HG03571 (cell line): ENCODE results near the gene PADI1.

Experiments
- ATAC-seq: cut with Tn5 transposase; IDR thresholded peaks from one replicate; pipeline ENCODE4 v1.9.1; 2021; ENCODE audit not compliant: unreplicated experiment

PADI1 gene

DNA sequence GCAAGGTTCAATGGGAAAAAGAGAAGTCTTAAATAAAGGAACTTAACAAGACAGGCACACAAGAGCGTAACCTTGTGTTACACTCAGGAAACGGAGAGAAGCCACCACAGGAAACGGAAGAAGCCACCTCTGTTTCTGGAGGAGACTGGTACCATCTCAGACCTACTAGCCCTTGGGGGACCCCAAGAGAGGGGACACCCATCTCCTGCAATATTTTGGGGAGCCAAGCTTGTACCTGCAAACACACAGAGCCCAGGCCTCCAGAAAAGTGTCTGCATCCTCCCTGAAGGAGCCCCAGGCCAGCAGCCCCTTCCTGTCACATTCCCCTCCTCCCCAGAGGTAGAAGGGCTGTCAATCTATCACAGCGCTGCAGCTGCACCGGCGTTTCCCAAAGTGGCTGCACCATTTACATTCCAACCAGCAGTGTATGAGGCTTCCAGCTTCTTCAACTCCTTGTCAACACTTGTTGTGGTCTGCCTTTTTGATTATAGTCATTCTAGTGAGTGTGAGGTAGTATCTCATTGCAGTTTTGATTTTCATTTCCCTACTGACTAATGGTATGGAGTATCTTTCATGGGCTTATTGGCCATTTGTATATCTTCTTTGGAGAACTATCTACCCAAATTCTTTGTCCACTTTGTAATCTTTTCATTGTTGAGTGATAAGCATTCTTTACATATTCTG, 23.0 kb upstream of the PADI1 start:
- no peak for ATAC-seq

GRCh38 chr1:17183388-17184160, 21.4 kb upstream of the PADI1 start:
- ATAC-seq = no peak

DNA sequence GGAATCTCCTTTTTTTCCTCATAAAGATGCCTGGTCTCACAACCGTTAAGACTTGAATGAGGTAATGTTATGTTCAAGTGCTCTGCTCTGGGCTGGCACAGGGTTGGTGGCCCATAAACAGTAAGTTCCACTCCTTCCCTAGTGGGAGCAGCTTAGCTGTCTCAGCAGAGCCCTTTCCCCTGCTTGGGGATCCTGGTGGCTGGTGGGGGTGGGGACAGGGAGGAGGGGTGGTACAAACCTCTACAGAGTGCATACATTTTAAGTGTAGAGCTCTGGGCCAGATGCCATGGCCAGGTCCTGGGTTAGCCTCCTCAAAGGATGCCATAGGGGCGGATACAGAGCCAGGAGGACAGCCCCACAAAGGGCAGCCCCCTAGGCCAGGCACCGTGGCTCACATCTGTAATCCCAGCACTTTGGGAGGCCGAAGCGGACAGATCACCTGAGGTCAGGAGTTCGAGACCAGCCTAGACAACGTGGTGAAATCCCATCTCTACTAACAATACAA, 20.7 kb upstream of the PADI1 start:
- ATAC-seq = no peak

- ATAC-seq = no peak
Measured at GRCh38 chr1:17184822-17185484, 20.0 kb upstream of the PADI1 start.

DNA sequence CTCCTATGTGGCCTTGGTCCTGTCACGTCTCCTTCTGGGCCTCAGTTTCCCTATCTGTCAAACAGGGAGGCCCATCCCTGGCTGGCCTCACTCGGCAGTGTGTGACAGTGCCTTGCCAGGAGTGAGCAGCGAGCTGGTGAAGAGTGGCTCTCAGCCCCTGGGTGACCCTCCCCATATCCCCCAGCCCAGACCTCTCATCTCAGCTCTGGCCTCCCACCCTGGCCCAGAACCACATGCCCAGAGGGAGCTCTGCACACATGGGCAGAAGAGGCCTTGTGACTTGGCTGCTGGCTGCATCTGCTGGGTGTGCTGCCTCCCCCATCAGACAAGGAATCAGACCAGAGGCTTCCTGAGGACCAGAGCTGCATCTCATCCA, 19.5 kb upstream of the PADI1 start:
- no peak for ATAC-seq

DNA sequence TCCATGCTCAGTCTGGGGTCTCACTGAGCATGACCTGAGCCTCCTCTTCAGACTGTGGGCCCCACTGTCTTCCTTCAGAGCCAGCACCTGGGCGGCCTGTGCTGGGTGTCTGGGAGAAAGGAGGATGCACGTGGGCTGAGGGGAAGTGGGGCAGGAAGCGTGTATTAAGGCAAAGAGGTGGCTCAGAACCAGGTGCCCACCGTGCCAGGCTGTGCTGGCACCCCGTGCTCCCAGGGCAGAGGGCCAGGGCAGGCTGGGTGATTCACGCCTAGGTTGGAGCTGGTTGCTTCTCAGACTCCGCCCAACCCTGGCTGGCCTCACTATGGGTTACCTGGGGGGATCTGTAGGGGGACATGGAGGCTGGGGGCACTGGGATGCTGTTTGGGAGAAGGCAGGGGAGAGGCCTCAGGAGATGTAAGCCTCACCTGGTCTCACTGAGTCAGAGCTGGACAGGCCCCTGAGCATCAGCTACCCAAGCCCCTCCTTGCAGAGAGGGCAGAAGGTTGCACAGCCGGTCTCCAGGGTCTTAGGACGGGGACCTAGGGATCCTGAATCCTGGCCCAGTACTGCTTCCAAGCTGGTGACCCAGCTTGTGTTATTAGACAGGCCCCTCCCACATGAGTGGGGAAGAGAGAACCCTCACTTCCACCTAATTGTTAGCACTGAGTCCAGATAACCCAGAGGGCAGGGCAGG, 18.6 kb upstream of the PADI1 start:
- no peak for ATAC-seq

DNA sequence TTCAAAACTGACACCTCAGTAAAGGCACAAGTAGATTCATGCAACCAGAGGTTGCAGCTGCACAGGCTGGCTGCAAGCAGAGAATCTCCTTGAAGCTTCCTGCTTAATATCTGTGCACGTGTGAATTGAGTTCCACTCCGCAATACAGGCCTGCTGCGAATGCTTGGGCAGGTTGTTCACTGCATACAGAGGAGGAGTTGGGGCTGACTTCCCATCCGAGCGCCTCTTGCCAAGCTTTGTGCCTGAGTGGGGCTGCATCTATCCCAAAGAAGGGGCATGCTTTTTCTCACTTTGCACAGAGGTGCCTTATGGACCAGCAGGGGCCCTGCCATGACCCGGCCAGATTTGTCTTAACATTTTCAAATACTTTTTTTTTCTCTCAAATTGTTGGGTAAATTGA, 17.9 kb upstream of the PADI1 start:
- ATAC-seq = no peak

- no peak for ATAC-seq
Measured at GRCh38 chr1:17188217-17188616, 16.7 kb upstream of the PADI1 start.

DNA sequence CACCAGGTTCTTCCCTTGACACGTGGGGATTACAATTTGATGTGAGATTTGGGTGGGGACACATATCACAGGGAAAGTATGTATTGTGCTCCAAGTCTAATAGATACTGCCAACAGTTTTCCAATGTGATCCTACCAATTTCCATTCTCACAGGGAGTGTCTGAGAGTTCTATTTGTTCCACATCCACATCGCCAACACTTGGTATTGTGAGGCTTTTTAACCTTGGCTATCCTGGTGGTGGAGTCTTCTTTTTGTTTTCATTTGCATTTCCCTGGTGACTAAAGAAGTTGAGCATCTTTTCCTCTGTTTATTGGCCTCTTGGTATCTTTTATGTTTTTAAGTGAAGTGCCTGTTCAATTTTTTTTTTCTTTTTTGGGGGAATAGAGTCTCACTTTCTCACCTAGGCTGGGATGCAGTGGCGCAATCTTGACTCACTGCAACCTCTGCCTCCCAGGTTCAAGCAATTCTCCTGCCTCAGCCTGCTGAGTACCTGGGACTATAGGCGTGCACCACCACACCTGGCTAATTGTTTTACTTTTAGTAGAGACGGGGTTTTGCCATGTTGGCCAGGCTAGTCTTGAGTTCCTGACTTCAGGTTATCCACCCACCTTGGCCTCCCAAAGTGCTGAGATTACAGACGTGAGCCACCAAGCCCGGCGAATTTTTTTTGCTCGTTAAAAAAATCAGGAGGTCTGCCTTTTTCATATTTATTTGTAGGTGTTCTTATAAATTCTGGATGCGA, 15.9 kb upstream of the PADI1 start:
- no peak for ATAC-seq

- ATAC-seq = no peak
Measured at GRCh38 chr1:17189632-17189990, 15.3 kb upstream of the PADI1 start.

DNA sequence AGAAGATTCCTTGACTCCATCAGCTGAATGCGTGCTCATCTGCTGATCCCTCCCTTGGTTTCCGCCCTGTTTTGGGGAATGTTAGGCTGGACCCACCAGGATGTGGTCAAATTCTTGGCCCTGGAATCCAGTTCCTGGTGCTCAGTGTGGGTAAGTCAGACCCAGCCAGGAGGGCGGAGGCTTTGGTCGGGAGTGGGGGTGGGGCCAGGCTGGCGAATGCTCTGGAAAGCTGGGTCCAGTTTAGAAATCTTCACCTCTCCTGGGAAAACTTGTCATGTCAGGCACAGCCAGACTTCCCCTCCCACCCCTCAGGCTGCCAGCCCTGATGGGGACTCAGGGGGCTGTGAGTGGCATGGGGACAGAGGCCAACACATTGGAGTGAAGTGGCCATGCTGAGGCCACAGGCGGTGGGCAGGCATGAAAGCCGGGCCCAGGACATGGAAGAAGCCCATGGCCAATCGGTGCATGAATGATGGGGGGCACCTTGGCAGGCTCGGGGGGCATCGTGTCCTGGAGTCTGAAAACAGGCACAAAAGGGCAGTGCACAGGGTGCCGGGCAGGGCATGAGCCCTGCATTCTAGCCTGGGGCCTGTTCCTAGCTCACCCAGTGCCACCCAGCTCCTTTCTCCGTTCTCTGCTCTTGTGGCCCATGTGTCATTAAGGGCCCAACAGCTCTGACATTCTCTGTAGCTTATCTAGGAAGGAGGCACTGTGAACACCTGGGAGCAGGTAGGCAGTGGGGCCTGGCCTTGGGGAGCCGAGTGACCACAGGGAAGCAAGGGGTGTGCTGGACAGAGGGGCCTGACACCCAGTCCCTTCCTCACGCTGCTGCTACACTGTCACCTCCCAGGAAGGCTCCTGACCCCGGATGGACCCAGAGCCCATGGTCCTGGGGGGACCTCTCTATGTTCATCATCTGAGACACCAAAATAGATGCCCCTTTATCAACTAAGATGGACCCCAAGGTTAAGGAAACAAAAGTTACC, 14.6 kb upstream of the PADI1 start:
- ATAC-seq = no peak

DNA sequence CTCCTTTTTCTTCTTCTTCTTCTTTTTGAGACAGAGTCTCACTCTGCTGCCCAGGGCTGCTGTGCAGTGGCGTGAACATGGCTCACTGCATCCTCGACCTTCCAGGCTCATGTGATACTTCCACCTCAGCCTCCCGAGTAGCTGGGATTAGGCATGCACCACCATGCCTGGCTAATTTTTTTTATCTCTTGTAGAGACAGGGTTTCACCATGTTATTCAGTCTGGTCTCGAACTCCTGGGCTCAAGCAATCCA, 13.0 kb upstream of the PADI1 start:
- ATAC-seq = no peak

GRCh38 chr1:17192394-17193221, 12.3 kb upstream of the PADI1 start:
- ATAC-seq = no peak

- ATAC-seq = no peak
Measured at GRCh38 chr1:17193222-17194132, 11.5 kb upstream of the PADI1 start.

DNA sequence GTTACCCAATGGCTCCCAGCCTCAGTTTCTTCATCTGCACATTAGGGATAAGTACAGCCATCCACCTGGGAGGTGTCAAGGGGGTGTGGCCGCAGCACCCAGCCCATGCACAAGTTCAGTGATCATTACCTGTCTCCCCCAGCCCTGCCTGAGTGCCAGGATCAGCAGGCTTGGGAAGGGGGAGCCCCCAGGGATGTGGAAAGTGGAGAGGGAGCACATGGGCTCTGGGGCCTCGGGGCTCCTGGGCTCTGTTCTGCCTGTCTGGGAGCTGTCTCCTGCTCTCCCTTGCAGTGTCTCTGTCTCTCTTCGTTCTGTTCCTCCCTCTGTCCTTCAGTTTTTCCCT, 10.8 kb upstream of the PADI1 start:
- ATAC-seq = no peak

DNA sequence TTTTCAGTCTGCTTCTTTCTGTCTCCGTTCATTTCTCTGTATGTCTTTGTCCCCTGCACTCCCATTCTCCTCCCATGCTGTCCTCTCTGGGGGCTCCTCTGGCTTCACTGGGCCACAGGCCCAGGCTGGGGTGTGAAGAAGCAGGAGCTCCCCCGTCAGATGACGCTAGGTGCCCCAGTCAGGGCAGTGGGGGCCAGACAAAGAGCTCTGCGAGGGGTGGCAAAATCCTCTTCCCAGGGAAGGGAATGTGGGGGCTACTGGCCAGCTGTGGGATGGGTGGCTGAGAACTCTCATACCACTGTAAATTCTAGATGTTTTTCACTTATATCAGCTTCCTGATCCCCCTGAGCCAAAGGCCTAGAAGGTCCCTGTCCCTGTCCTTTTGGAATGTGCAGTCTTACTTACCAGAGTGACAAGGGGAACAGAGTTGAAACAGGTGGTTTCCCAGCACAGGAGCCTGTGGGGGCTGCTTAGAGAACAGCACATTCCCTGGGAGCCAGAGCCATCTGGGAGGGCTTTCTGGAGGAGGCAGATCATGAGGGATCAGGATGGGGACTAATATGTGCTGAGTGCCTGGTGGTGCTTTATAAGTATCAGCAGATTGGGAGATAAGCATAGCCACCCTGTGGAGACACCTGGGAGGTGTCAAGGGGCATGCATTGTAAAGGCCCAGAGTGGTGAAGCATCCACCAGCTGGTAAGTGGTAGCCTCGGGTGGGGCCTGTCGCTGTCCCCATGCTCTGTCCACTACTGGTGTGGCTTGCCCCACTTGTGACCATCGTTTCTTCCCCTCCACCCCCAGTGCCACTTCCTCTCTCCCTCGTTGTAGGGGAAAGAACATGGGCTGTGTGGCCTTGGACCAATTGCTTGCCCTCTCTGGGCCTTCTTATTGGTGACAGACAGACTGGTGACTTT, 10.1 kb upstream of the PADI1 start:
- no peak for ATAC-seq

- ATAC-seq = no peak
Measured at GRCh38 chr1:17195731-17196130, 9.2 kb upstream of the PADI1 start.
